Limb (tissue), 2 donors: Measurements from ENCODE around the gene PRDM16.

Experiments
- DNase-seq, 2 donors: peaks; one replicate each; pipeline ENCODE4 v3.0.0-alpha.2; 2016; ENCODE audit errors: extremely low spot score in 2 of 2

PRDM16 gene

GRCh38 chr1:3101124-3101939 lies 32.3 kb downstream of the PRDM16 start:
- no peak for DNase-seq

DNA sequence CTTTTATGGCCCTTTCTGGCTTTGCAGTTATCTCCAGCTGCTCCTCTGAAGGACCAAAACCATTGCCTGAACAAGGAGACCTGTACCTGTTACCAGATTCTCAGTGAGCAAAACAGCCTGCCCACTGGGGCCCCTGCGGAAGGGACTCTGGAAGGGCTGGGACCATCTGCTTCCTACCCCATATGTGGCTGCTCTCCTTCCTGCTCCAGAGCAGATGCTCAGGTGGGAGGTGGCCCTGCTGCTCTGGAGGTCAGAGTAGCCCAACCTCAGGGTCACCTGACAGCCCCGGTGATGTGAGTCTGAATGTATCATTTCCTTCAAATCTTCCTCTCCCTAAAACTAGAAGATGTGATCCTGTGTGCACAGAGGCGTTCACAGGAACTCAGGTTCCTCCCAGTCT lies 33.6 kb downstream of the PRDM16 start:
- no peak for DNase-seq

DNA sequence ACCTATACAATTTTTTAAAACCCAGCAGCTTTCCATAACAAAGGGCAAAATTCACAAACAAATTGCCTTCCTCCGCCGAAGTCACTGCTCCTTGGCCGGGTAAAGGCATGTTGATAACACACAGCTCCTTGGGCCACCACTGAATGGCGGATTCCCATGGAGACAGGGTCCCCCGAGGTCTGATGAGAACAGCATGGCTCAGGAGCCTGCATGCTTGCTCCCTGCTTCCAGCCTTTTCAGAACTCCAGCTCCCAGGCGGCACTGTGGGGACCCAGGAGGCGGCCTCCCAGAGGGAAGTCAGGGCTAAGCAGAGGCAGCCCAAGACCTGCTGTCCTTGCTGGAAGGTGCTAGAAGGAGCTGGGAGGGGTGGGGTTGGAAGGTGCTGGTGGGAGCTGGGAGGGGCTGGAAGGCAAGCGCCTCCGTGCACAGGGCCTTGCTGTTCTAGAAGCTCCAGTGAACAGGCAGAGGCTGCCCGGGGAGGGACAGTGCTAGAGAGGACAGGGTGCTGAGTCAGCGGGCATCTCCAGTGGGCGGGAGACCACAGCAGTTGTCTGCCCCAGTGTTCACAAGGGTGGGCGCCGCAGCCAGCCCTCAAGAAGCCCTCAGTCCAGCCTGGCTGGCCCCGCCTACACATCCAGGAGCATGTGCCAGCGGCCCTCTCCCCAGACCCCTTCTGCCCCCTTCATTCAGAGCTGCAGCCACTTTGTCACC lies 35.1 kb downstream of the PRDM16 start:
- no peak for DNase-seq

GRCh38 chr1:3105167-3105863 lies 36.3 kb downstream of the PRDM16 start:
- peak in 1 of 2 donors; percentile 64 for DNase-seq

DNA sequence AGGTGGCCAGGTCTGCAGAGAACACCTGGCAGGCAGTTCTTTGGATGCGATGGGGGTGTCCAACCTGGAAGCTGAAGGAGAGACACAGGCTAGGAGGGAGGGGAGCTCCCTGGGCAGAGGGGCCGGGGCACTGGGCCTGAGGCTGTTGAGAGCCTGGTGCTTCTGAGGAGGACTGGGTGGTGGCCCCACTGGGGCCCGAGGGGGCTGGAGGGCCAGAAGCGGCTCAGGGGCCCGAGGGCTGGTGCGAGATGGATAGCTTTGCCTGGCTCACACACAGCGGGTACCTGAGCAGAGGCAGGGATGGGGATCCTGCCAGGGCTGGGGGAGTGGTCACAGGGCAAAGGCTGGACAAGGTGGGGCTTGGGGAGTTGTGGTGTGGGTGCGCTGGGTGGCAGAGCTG lies 37.2 kb downstream of the PRDM16 start:
- no peak for DNase-seq

DNA sequence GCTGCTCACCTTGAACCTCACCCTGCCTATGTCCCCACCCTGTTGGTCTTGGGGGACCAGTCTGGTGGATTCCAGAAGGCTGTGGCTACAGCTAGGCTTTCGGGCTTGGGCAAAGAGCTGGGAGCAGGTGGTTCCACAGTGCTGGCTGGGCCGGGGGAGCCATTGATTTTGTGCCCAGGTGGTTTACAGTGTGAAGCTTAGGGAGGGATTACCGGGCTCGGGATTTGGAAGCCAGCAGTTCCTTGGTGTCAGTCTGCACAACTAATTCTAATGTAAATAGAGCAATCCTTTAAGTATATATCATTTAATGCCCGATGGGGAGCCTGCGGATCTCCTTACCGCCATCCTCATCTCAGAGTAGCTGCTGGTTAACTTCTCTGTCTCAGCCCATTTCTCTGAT lies 38.2 kb downstream of the PRDM16 start:
- DNase-seq, result no peak

GRCh38 chr1:3109355-3109754 lies 40.4 kb downstream of the PRDM16 start:
- no peak for DNase-seq

- DNase-seq, result no peak
Observed at GRCh38 chr1:3111348-3112021, 42.5 kb downstream of the PRDM16 start.

- no peak for DNase-seq
Observed at GRCh38 chr1:3112526-3112925, 43.5 kb downstream of the PRDM16 start.

GRCh38 chr1:3113047-3113740 lies 44.2 kb downstream of the PRDM16 start:
- no peak for DNase-seq

DNA sequence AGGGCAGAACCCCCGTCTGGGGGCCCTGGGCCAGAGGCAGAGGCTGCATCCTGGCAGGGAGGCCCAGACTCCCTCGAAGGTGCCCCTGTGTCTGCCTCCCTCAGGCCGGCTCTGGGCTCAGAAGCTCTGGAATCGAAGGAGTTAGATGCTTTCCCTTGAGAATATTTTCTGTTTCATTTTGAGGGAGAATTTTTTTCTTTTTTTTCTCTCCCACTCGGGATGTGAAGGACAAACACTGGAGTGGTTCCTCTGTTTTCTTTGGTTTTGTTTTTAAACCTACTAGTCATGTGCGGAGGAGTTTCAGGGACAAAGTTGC lies 44.7 kb downstream of the PRDM16 start:
- DNase-seq, result no peak

GRCh38 chr1:3114131-3114744 lies 45.2 kb downstream of the PRDM16 start:
- DNase-seq, result no peak

GRCh38 chr1:3114846-3115245 lies 45.8 kb downstream of the PRDM16 start:
- DNase-seq, result no peak

GRCh38 chr1:3115275-3116149 lies 46.5 kb downstream of the PRDM16 start:
- DNase-seq, result no peak

- DNase-seq, result no peak
Observed at GRCh38 chr1:3116150-3116510, 47.1 kb downstream of the PRDM16 start.

DNA sequence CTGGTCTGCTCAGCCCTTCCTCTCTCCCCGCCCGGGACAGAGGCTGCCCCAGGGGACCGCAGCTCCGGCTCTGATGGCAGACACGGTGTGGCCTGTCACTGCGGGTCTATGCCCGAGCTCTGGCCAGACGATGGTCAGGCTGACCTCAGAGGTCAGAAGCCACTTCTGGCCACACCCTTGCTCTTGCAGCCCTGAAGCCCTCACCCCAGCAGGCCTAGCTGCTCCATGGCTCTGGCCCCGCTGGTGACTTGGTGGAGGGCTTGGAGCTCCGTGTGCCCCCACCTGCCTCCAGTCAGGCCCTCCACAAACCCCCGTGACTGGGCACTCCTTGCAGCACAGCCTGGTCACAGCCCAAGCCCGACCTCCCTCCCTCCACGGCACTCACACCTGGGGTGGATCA lies 47.6 kb downstream of the PRDM16 start:
- no peak for DNase-seq

DNA sequence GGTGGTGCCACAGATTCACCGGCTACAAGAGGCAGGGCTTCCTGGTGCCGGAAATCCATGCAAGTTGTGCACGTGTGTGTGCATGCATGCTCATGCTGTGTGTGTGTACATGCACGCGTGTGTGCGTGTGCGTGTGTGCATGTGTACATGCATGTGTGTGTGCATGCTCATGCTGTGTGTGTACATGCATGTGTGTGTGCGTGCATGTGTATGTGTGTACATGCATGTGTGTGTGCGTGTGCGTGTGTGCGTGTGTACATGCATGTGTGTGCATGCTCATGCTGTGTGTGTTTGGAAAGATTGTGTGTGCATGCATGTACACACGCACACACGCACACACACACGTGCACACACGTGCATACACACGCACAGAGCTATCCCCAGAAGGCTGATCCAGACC lies 48.9 kb downstream of the PRDM16 start:
- no peak for DNase-seq

DNA sequence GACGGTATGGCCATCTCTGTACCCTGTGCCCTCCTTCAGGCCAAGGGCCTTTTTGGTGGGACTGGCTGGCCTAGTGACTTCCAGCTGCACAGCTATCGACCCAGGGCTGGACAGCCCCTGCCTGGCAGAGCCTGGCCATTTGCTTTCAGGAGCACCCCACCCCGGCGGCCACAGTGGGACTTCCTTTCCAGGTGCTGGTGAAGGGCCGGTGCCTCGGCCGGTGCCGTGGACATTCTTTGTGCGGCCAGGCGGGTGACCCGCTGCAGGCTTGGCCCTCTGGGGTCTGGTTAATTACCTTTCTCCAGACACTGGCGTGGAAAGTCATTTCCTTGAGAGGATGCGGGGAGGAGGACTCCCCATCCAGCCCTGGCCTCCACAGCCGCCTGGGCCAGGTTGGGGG lies 50.1 kb downstream of the PRDM16 start:
- no peak for DNase-seq

DNA sequence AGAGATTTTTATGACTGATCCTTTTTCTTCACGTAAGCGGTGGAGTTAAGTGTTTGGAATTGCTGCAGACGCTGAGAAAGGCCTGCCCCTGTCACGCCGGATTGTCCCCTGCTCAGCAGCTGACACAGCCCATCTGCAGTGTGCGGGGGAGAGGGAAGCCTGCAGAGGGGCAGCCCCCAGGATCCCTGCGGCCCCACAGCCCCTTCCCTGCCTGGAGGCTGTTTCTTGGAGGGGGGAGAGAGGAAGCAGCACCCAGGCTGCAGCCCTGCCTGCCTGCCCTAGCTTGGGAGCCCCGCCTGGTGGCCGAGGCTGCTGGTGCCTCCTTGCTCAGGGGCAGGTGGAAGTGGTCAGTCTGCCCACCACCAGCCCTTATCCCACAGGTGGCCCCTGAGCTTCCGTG lies 50.7 kb downstream of the PRDM16 start:
- no peak for DNase-seq

DNA sequence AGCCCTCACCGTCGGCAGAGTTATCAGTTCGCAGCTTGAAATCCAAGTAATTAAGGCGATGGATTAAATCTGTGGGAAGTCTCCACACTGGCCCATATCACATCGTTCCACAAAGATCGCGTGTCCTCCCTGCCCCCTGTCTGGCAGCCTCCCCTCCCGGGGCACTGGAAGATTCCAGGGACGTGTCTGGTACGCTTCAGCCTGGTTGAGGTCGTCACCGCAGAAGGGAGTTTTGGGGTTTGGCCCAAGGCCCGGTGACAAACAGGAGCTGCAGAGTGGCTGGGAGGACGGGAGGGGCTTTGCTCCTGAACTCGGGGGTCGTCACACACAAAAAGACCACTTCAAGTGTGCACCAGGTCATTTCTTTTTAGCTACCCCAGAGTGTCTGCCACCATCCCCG lies 51.1 kb downstream of the PRDM16 start:
- no peak for DNase-seq
